Endodermal cell (in vitro differentiated cells): Measurements from ENCODE around the gene SORCS2. TPM values are rescaled to one million over a fixed set of nuclear protein-coding genes. Genes with fewer than 3 reads are reported as not detected.

Experiments used
- DNase-seq: peaks from one replicate; pipeline ENCODE4 v3.0.0-alpha.2; 2017
- H3K27ac ChIP-seq: 2 replicates; pipeline ENCODE4 v1.5.1; 2013; ENCODE audit warnings: mild to moderate bottlenecking, low read depth, low read length, moderate library complexity
- H3K27me3 ChIP-seq: 2 replicates; pipeline ENCODE4 v1.6.1; 2013; ENCODE audit warnings: mild to moderate bottlenecking, low read length, moderate library complexity; ENCODE audit not compliant: insufficient read depth, control insufficient read depth, poor library complexity, severe bottlenecking
- H3K36me3 ChIP-seq: 2 replicates; pipeline ENCODE4 v1.7.0; 2013; ENCODE audit warnings: mild to moderate bottlenecking, low read length, moderate library complexity; ENCODE audit not compliant: control insufficient read depth, insufficient read depth
- H3K4me1 ChIP-seq: one replicate; pipeline ENCODE4 v1.7.0; 2013; ENCODE audit warnings: low read length; ENCODE audit not compliant: control insufficient read depth, insufficient read depth
- H3K4me3 ChIP-seq: 2 replicates; pipeline ENCODE4 v1.5.1; 2013; ENCODE audit warnings: mild to moderate bottlenecking, low read length, moderate library complexity
- H3K9ac ChIP-seq: 2 replicates; pipeline ENCODE4 v1.6.1; 2013; ENCODE audit warnings: mild to moderate bottlenecking, low read length, moderate library complexity; ENCODE audit not compliant: poor library complexity, severe bottlenecking; ENCODE audit errors: extremely low read depth
- H3K9me3 ChIP-seq: 2 replicates; pipeline ENCODE4 v1.6.1; 2013; ENCODE audit warnings: mild to moderate bottlenecking, low read length, moderate library complexity; ENCODE audit not compliant: control insufficient read depth
- H3K27ac Mint-ChIP-seq: 2 replicates; pipeline ENCODE4 v1.8.0; 2020; ENCODE audit warnings: mixed read lengths
- H3K27me3 Mint-ChIP-seq: 2 replicates; pipeline ENCODE4 v1.8.0; 2021; ENCODE audit warnings: mild to moderate bottlenecking, mixed read lengths; ENCODE audit not compliant: insufficient read depth
- H3K36me3 Mint-ChIP-seq: 2 replicates; pipeline ENCODE4 v1.8.0; 2020; ENCODE audit warnings: low read depth, mixed read lengths
- H3K4me1 Mint-ChIP-seq: 2 replicates; pipeline ENCODE4 v1.8.0; 2020; ENCODE audit warnings: mixed read lengths
- H3K4me3 Mint-ChIP-seq: 2 replicates; pipeline ENCODE4 v1.8.0; 2020; ENCODE audit warnings: mild to moderate bottlenecking, moderate library complexity, mixed read lengths
- H3K9me3 Mint-ChIP-seq: 2 replicates; pipeline ENCODE4 v1.8.0; 2020; ENCODE audit warnings: mild to moderate bottlenecking, mixed read lengths
- CTCF ChIP-seq: fragments of 200-600 bp; sonication (generic); conservative IDR thresholded peaks from 2 replicates; pipeline ENCODE4 v1.5.0; 2021; ENCODE audit warnings: antibody characterized with exemption, mild to moderate bottlenecking
- WGBS, 2 experiments: methylation state at CpG; one replicate each; pipeline versions ENCODE4 v1.1.5 to v1.1.7; 2013; ENCODE audit warnings: missing lambda C conversion rate in 2 of 2, mixed read lengths in 1 of 2; ENCODE audit not compliant: insufficient coverage in 1 of 2, insufficient read length in 1 of 2; 5-methylcytosine and 5-hydroxymethylcytosine counted together
- total RNA-seq, 2 donors: library from RNA; stranded (reverse); fragmentation: NEBNext Ultra II Directional in 1 of 2; extraction: Animal tissue kit (Norgen Biotek cat#: 25700) in 1 of 2; gene quantifications; 2 replicates in 1 of 2; 3 replicates in 1 of 2; pipeline ENCODE4 v1.2.1, GENCODE V29; 2021

Gene SORCS2
- total RNA-seq, 2 donors from 2014 or later = 1.4 to 1.9 TPM

GRCh38 chr4:7287918-7288280 is 95.6 kb downstream of the SORCS2 start:
- H3K27me3 ChIP-seq = no peaks in the 10 kb centered on the region
- H3K4me3 Mint-ChIP-seq = no peak overlapping the region
- H3K27me3 Mint-ChIP-seq = no peaks in the 10 kb centered on the region
- H3K36me3 Mint-ChIP-seq = no peaks in the 10 kb centered on the region
- H3K4me1 ChIP-seq = no peaks in the 10 kb centered on the region
- H3K36me3 ChIP-seq = no peaks in the 10 kb centered on the region
- H3K9ac ChIP-seq = no peak overlapping the region
- H3K9me3 ChIP-seq = no peaks in the 10 kb centered on the region
- no peak for DNase-seq
- no peak for TF ChIP-seq CTCF
- no peaks in the 10 kb centered on the region for H3K9me3 Mint-ChIP-seq
- 83 to 86% methylated on average over 13 to 18 of the region's 18 CpGs for WGBS, 2 experiments
- no peak overlapping the region for H3K27ac ChIP-seq
- no peak overlapping the region for H3K4me3 ChIP-seq
- no peak overlapping the region for H3K27ac Mint-ChIP-seq
- H3K4me1 Mint-ChIP-seq = no peaks in the 10 kb centered on the region

GRCh38 chr4:7288751-7289523 is 96.6 kb downstream of the SORCS2 start:
- no peak for TF ChIP-seq CTCF
- 83 to 86% methylated on average over 1 of the region's 2 CpGs for WGBS, 2 experiments
- no peaks in the 10 kb centered on the region for H3K4me1 Mint-ChIP-seq
- H3K36me3 ChIP-seq = no peaks in the 10 kb centered on the region
- no peak overlapping the region for H3K4me3 ChIP-seq
- no peak for DNase-seq
- no peak overlapping the region for H3K9ac ChIP-seq
- H3K27ac Mint-ChIP-seq = no peak overlapping the region
- H3K4me3 Mint-ChIP-seq = no peak overlapping the region
- no peaks in the 10 kb centered on the region for H3K27me3 Mint-ChIP-seq
- H3K36me3 Mint-ChIP-seq = no peaks in the 10 kb centered on the region
- H3K9me3 ChIP-seq = no peaks in the 10 kb centered on the region
- H3K27me3 ChIP-seq = no peaks in the 10 kb centered on the region
- no peaks in the 10 kb centered on the region for H3K9me3 Mint-ChIP-seq
- no peaks in the 10 kb centered on the region for H3K4me1 ChIP-seq
- H3K27ac ChIP-seq = no peak overlapping the region

GRCh38 chr4:7289589-7289988 is 97.3 kb downstream of the SORCS2 start:
- Histone ChIP-seq H3K27ac (peak overlapping the region; percentile 60), H3K9ac (no peak overlapping the region), H3K4me3 (no peak overlapping the region), H3K9me3 (no peaks in the 10 kb centered on the region), H3K4me1 (no peaks in the 10 kb centered on the region), H3K36me3 (no peaks in the 10 kb centered on the region), H3K27me3 (no peaks in the 10 kb centered on the region)
- no peak for DNase-seq
- H3K4me3 Mint-ChIP-seq = no peak overlapping the region
- H3K4me1 Mint-ChIP-seq = no peaks in the 10 kb centered on the region
- TF ChIP-seq CTCF = no peak
- 75 to 86% methylated on average over 14 to 15 of the region's 15 CpGs for WGBS, 2 experiments
- H3K36me3 Mint-ChIP-seq = no peaks in the 10 kb centered on the region
- no peaks in the 10 kb centered on the region for H3K27me3 Mint-ChIP-seq
- no peaks in the 10 kb centered on the region for H3K9me3 Mint-ChIP-seq
- no peak overlapping the region for H3K27ac Mint-ChIP-seq
